Testis (tissue), 3 donors: ENCODE data around the gene C10orf95. TPM values are rescaled to one million over a fixed set of nuclear protein-coding genes. Genes with fewer than 3 reads are reported as not detected.

Experiments used
- DNase-seq: peaks from one replicate; pipeline ENCODE4 v3.0.0-alpha.2; 2019
- H3K27ac ChIP-seq, 2 donors: fragments of 200-600 bp; sonication (generic); one replicate each; pipeline ENCODE4 v1.5.1; 2019
- H3K27me3 ChIP-seq: fragments of 200-600 bp; sonication (generic); one replicate; pipeline ENCODE4 v1.5.1; 2019
- H3K36me3 ChIP-seq: fragments of 200-600 bp; sonication (generic); one replicate; pipeline ENCODE4 v1.5.1; 2017; ENCODE audit warnings: low read depth; ENCODE audit errors: missing control alignments
- H3K4me1 ChIP-seq: fragments of 200-600 bp; sonication (generic); one replicate; pipeline ENCODE4 v1.5.1; 2019
- H3K4me3 ChIP-seq, 2 donors: fragments of 200-600 bp; sonication (generic); one replicate each; pipeline ENCODE4 v1.5.1; 2017 to 2019
- H3K9me3 ChIP-seq: fragments of 200-600 bp; sonication (generic); one replicate; pipeline ENCODE4 v1.5.1; 2017
- POLR2A ChIP-seq: fragments of 450-650 bp; IDR thresholded peaks from one replicate; pipeline ENCODE4 v1.6.1; 2017; ENCODE audit warnings: antibody characterized with exemption, mild to moderate bottlenecking, moderate library complexity
- WGBS, 2 donors: methylation state at CpG; one replicate each; pipeline ENCODE4 v1.1.5; 2018; 5-methylcytosine and 5-hydroxymethylcytosine counted together
- intact Hi-C: fragments of 100-400 bp; cut with DNase I; formaldehyde crosslinking; loops from one replicate; pipeline ENCODE4 v1.15.1; 2023; ENCODE audit warnings: low total_unique reads
- polyA plus RNA-seq: library from polyadenylated mRNA; stranded (reverse); fragments of 350-450 nt; fragmentation: Illumina TruSeq; extraction: RNeasy Lipid Tissue Mini Kit (QIAGEN cat#74804); gene quantifications from one replicate; pipeline ENCODE4 v1.2.3, GENCODE V29; 2014; ENCODE audit warnings: low read depth, low replicate concordance; ENCODE audit not compliant: insufficient read depth
- total RNA-seq, 2 donors: library from RNA; depleted of rRNA; stranded (reverse); fragments of >200 nt; gene quantifications; one replicate each; pipeline ENCODE4 v1.2.3, GENCODE V29; 2016
- TF ChIP-seq, protein P1 (sequence below), 3 experiments: fragments of 450-650 bp in 2 of 3; fragments of 200-600 bp in 1 of 3; sonication (generic) in 1 of 3; IDR thresholded peaks; one replicate each; pipeline ENCODE4 v1.5.1; 2016 to 2019; ENCODE audit warnings: antibody characterized with exemption in 3 of 3, mild to moderate bottlenecking in 2 of 3, moderate library complexity in 1 of 3

Gene C10orf95
- total and polyA plus RNA-seq, 3 donors from 2014 or later: 0.29 to 1.3 (median 0.55) TPM

DNA sequence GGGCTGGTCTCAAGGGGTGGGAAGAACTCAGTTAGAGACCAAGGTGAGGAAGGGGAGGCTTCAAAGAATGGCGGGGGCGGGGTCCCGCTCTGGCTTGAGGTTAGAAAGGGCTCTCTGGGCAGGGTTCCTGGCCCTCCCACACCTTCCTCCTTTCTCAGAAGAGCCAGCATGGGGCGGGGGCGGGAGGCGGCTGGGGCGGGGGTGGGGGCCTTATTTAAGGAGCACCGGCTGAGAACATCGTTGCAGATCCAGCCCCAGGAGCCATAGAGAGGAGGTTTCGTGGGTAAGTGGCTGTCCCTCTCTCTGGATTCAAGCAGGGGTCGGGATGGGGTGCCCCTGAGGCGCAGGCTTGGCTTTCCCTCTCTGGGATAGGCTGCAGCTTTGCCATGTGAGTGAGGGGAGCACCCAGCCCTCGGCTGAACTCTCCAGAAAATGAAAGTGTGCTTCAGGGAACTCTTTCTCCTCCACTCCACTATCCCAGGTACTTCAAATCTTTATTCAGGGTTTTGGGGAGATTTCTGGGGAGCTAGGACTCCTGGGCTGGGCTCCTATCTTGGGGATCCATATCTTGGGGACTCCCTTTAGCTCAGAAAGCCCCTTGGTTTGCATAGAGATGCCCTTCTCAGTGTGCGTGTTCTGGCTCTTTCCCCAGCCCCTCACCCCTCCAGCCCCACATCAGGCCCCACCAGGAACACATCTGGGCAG is 15.7 kb downstream of the C10orf95 start:
- DNase-seq: no peak
- intact Hi-C loops: no loop called here
- Histone ChIP-seq H3K4me1 (peaks cover 21% of the 10 kb centered on the region), H3K9me3 (no peaks in the 10 kb centered on the region), H3K36me3 (no peaks in the 10 kb centered on the region), H3K27me3 (no peaks in the 10 kb centered on the region), H3K4me3 (peak overlapping the region in 1 of 2 donors; percentile 31), H3K27ac (peak overlapping the region; percentile 31 to 59)
- TF ChIP-seq POLR2A: no peak
- TF ChIP-seq, protein P1, sequence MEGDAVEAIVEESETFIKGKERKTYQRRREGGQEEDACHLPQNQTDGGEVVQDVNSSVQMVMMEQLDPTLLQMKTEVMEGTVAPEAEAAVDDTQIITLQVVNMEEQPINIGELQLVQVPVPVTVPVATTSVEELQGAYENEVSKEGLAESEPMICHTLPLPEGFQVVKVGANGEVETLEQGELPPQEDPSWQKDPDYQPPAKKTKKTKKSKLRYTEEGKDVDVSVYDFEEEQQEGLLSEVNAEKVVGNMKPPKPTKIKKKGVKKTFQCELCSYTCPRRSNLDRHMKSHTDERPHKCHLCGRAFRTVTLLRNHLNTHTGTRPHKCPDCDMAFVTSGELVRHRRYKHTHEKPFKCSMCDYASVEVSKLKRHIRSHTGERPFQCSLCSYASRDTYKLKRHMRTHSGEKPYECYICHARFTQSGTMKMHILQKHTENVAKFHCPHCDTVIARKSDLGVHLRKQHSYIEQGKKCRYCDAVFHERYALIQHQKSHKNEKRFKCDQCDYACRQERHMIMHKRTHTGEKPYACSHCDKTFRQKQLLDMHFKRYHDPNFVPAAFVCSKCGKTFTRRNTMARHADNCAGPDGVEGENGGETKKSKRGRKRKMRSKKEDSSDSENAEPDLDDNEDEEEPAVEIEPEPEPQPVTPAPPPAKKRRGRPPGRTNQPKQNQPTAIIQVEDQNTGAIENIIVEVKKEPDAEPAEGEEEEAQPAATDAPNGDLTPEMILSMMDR (IDR thresholded peaks at IDR 0.05): no peak
- 4 to 6% methylated on average over 10 to 12 of the region's 14 CpGs for WGBS, 2 donors

DNA sequence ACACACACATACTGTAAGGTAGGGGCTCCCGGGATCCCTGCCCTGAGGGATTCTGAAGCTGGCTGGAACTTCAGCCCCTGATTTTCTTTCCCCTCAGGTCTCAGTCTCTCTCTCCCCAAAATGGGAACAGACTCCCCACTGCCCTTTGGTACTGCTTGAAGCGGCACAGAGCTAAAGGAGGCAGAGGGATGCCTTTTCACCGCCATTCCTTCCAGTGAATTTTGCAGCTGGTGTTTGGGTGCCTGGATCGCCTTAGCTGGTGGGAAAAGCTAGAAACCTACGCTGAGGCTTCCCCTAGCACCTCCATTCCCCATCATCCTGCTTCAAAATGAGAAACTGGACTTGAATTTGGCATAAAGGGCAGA is 16.2 kb downstream of the C10orf95 start:
- H3K27ac ChIP-seq: peak overlapping the region; percentile 31 to 59
- intact Hi-C loops: no loop called here
- WGBS, 2 donors: 23 to 24% methylated on average over 3 to 5 of the region's 5 CpGs

DNA sequence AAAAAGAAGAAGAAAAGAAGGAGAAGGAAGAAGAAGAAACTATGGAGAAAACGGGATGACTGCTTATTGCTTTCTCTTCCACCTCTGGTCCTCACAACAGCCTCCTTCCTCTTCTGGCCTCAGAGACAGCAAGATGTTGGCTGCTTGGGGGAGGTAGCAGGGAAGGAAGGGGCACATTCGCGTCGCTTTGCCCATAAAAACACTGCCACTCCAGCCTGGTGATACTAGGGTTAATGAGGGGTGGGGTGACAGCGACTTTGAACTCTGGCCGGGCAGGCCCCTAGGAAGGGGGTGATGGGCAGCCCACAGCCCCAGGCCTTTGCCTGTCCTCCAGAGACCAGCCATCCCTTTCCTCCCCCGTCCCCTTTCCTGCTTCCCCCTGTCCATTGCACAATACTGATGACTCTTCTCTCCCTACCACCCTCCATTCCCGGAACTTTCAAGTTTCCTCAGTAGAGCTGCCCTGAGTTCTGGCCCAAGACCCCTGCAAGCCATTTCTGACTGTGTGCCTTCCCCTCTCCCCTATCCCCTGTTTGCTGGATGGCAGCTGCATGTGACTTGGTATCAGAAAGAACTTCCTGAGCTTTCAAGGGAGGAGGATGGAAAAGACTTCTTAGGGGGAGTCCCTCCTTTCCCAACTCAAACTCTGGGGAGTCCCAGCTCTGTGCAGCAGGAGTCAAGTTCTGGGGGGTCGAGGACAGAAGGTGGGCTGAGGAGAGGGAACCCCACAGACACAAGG is 16.8 kb downstream of the C10orf95 start:
- no peaks in the 10 kb centered on the region for H3K36me3 ChIP-seq
- no peak overlapping the region for H3K4me3 ChIP-seq
- H3K9me3 ChIP-seq: no peaks in the 10 kb centered on the region
- 45 to 47% methylated on average over 7 to 9 of the region's 9 CpGs for WGBS, 2 donors
- intact Hi-C loops: no loop called here
- no peak for TF ChIP-seq POLR2A
- TF ChIP-seq, protein P1 (IDR thresholded peaks at IDR 0.05): no peak
- no peaks in the 10 kb centered on the region for H3K27me3 ChIP-seq
- peaks cover 21% of the 10 kb centered on the region for H3K4me1 ChIP-seq
- DNase-seq: no peak
- peak overlapping the region in 1 of 2 donors; percentile 59 for H3K27ac ChIP-seq

More for the DNA sequence above, 16.2 kb downstream of the C10orf95 start:
- peaks cover 21% of the 10 kb centered on the region for H3K4me1 ChIP-seq
- H3K36me3 ChIP-seq: no peaks in the 10 kb centered on the region
- peak overlapping the region in 1 of 2 donors; percentile 31 for H3K4me3 ChIP-seq
- TF ChIP-seq, protein P1 (IDR thresholded peaks at IDR 0.05): no peak
- no peak for TF ChIP-seq POLR2A
- no peaks in the 10 kb centered on the region for H3K9me3 ChIP-seq
- DNase-seq: no peak
- H3K27me3 ChIP-seq: no peaks in the 10 kb centered on the region

DNA sequence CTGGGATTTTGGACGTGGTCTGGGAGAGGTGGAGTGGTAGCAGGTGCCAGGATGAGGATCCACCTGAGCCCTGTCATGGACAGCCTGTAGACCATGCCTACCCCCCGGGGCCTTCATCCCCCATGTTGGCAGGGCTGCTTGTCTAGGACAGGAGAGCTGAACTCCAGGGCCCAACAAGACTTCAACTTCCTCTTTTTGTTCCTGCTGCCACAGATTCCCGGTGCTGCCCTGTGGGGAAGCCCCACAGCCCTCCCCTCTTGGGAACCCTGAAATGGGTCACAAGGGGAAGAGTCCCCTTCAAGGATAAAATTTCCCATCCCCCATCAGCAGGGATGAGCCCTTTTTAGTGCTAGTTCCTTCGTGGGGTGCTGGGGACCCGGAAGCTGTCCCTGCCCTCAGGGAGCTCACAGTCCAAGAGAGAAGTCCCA is 17.7 kb downstream of the C10orf95 start:
- no peak overlapping the region for H3K4me3 ChIP-seq
- no peaks in the 10 kb centered on the region for H3K36me3 ChIP-seq
- intact Hi-C loops: no loop called here
- TF ChIP-seq POLR2A: no peak
- TF ChIP-seq, protein P1 (IDR thresholded peaks at IDR 0.05): no peak
- DNase-seq: no peak
- H3K9me3 ChIP-seq: no peaks in the 10 kb centered on the region
- H3K27me3 ChIP-seq: no peaks in the 10 kb centered on the region
- H3K27ac ChIP-seq: no peak overlapping the region
- 24 to 66% methylated on average over 2 to 5 of the region's 5 CpGs for WGBS, 2 donors
- peaks cover 21% of the 10 kb centered on the region for H3K4me1 ChIP-seq
